H9 (cell line): ENCODE measurements around the gene WSB2. TPM values are rescaled to one million over a fixed set of nuclear protein-coding genes. Genes with fewer than 3 reads are reported as not detected.
A peak's percentile ranks its signal among the peaks of the same experiment; 100 is the strongest.

Experiments
- DNase-seq: peaks from one replicate; pipeline ENCODE4 v3.0.0-alpha.2; 2017
- H2AFZ ChIP-seq: one replicate; pipeline ENCODE4 v1.6.1; 2013; ENCODE audit warnings: mild to moderate bottlenecking, low read length, control low read depth, moderate library complexity
- H2AK5ac ChIP-seq: 2 replicates; pipeline ENCODE4 v1.6.1; 2013; ENCODE audit warnings: low read length, control low read depth, mixed read lengths; ENCODE audit not compliant: insufficient read length
- H2BK120ac ChIP-seq: one replicate; pipeline ENCODE4 v1.6.1; 2013; ENCODE audit warnings: low read depth, mild to moderate bottlenecking, low read length, control low read depth, inconsistent platforms; ENCODE audit not compliant: poor library complexity, severe bottlenecking
- H2BK12ac ChIP-seq: 2 replicates; pipeline ENCODE4 v1.6.1; 2013; ENCODE audit warnings: low read length, control low read depth, mixed read lengths, low read depth; ENCODE audit not compliant: insufficient read length
- H2BK15ac ChIP-seq: 2 replicates; pipeline ENCODE4 v1.6.1; 2013; ENCODE audit warnings: low read depth, low read length, control low read depth
- H2BK20ac ChIP-seq: one replicate; pipeline ENCODE4 v1.6.1; 2013; ENCODE audit warnings: low read depth, mild to moderate bottlenecking, low read length, control low read depth, inconsistent platforms; ENCODE audit not compliant: poor library complexity, severe bottlenecking
- H2BK5ac ChIP-seq: 2 replicates; pipeline ENCODE4 v1.6.1; 2013; ENCODE audit warnings: low read length, control low read depth, mixed read lengths; ENCODE audit not compliant: insufficient read length
- H3K14ac ChIP-seq: 2 replicates; pipeline ENCODE4 v1.6.1; 2013; ENCODE audit warnings: low read length, control low read depth; ENCODE audit not compliant: insufficient read depth
- H3K18ac ChIP-seq: 2 replicates; pipeline ENCODE4 v1.6.1; 2013; ENCODE audit warnings: low read depth, mild to moderate bottlenecking, mixed read lengths, low read length, control low read depth; ENCODE audit not compliant: insufficient read length
- H3K23ac ChIP-seq: 2 replicates; pipeline ENCODE4 v1.6.1; 2013; ENCODE audit warnings: low read length, control low read depth, mixed read lengths, low read depth; ENCODE audit not compliant: insufficient read length
- H3K23me2 ChIP-seq: 2 replicates; pipeline ENCODE4 v1.6.1; 2013; ENCODE audit warnings: low read depth, mild to moderate bottlenecking, mixed read lengths, low read length, control low read depth; ENCODE audit not compliant: insufficient read length, poor library complexity, severe bottlenecking
- H3K27ac ChIP-seq: 2 replicates; pipeline ENCODE4 v1.5.1; 2013; ENCODE audit warnings: low read length, control low read depth, mixed read lengths, low read depth; ENCODE audit not compliant: insufficient read length
- H3K27me3 ChIP-seq: 2 replicates; pipeline ENCODE4 v1.6.1; 2013; ENCODE audit warnings: low read length, control low read depth, inconsistent platforms; ENCODE audit not compliant: insufficient read depth
- H3K4ac ChIP-seq: 2 replicates; pipeline ENCODE4 v1.6.1; 2013; ENCODE audit warnings: low read depth, mild to moderate bottlenecking, control low read depth, inconsistent platforms, low read length, moderate library complexity
- H3K4me1 ChIP-seq: 2 replicates; pipeline ENCODE4 v1.6.1; 2013; ENCODE audit warnings: low read length, control low read depth, inconsistent platforms; ENCODE audit not compliant: insufficient read depth
- H3K4me2 ChIP-seq: 2 replicates; pipeline ENCODE4 v1.6.1; 2013; ENCODE audit warnings: low read length, control low read depth, mixed read lengths; ENCODE audit not compliant: insufficient read length, insufficient read depth
- H3K56ac ChIP-seq: 2 replicates; pipeline ENCODE4 v1.6.1; 2013; ENCODE audit warnings: low read depth, mild to moderate bottlenecking, mixed read lengths, low read length, control low read depth; ENCODE audit not compliant: insufficient read length
- H3K79me1 ChIP-seq: 2 replicates; pipeline ENCODE4 v1.6.1; 2013; ENCODE audit warnings: low read depth, mild to moderate bottlenecking, moderate library complexity, low read length, control low read depth, inconsistent platforms; ENCODE audit not compliant: insufficient read depth, poor library complexity, severe bottlenecking
- H3K79me2 ChIP-seq: 2 replicates; pipeline ENCODE4 v1.6.1; 2013; ENCODE audit warnings: low read length, control low read depth, inconsistent platforms; ENCODE audit not compliant: insufficient read depth
- H3K9ac ChIP-seq: 2 replicates; pipeline ENCODE4 v1.6.1; 2013; ENCODE audit warnings: low read length, control low read depth, mixed read lengths; ENCODE audit not compliant: insufficient read length; ENCODE audit errors: extremely low read depth
- H3K9me3 ChIP-seq: one replicate; pipeline ENCODE4 v1.6.1; 2013; ENCODE audit warnings: low read depth, low read length, inconsistent platforms; ENCODE audit not compliant: control insufficient read depth
- H3T11ph ChIP-seq: one replicate; pipeline ENCODE4 v1.6.1; 2013; ENCODE audit warnings: mild to moderate bottlenecking, low read length, control low read depth, inconsistent platforms
- H4K20me1 ChIP-seq: one replicate; pipeline ENCODE4 v1.6.1; 2013; ENCODE audit not compliant: control insufficient read depth, insufficient read length, insufficient read depth
- H4K5ac ChIP-seq: 2 replicates; pipeline ENCODE4 v1.6.1; 2013; ENCODE audit warnings: low read depth, mild to moderate bottlenecking, mixed read lengths, low read length, control low read depth; ENCODE audit not compliant: insufficient read length
- H4K8ac ChIP-seq: replicated peaks from 2 replicates; pipeline ENCODE4 v1.6.1; 2013; ENCODE audit warnings: low read length, control low read depth, mixed read lengths, low read depth; ENCODE audit not compliant: insufficient read length
- H4K91ac ChIP-seq: 2 replicates; pipeline ENCODE4 v1.6.1; 2013; ENCODE audit warnings: low read depth, mild to moderate bottlenecking, moderate library complexity, mixed read lengths, low read length, control low read depth; ENCODE audit not compliant: insufficient read length
- H3K27ac Mint-ChIP-seq, 3 experiments: 2 replicates in 2 of 3; 3 replicates in 1 of 3; pipeline ENCODE4 v1.8.0; 2020 to 2021; ENCODE audit warnings: mixed read lengths in 3 of 3, mild to moderate bottlenecking in 1 of 3, moderate library complexity in 1 of 3
- H3K27me3 Mint-ChIP-seq: 2 replicates; pipeline ENCODE4 v1.8.0; 2021; ENCODE audit warnings: low read depth, mild to moderate bottlenecking, moderate library complexity, mixed read lengths
- H3K36me3 Mint-ChIP-seq, 3 experiments: 2 replicates in 2 of 3; 3 replicates in 1 of 3; pipeline ENCODE4 v1.8.0; 2020 to 2021; ENCODE audit warnings: low read depth in 3 of 3, mixed read lengths in 3 of 3; ENCODE audit not compliant: insufficient read depth in 1 of 3
- H3K4me1 Mint-ChIP-seq, 2 experiments: 2 replicates each; pipeline ENCODE4 v1.8.0; 2020; ENCODE audit warnings: mixed read lengths in 2 of 2
- H3K4me3 Mint-ChIP-seq, 2 experiments: 2 replicates in 1 of 2; 3 replicates in 1 of 2; pipeline ENCODE4 v1.8.0; 2020 to 2021; ENCODE audit warnings: mild to moderate bottlenecking in 2 of 2, mixed read lengths in 2 of 2, moderate library complexity in 1 of 2
- H3K9me3 Mint-ChIP-seq, 2 experiments: 2 replicates in 1 of 2; 3 replicates in 1 of 2; pipeline ENCODE4 v1.8.0; 2020; ENCODE audit warnings: mild to moderate bottlenecking in 2 of 2, mixed read lengths in 2 of 2, moderate library complexity in 1 of 2
- WGBS: extraction: QIAGEN DNeasy Blood & Tissue Kit; methylation state at CpG from one replicate; pipeline ENCODE4 v1.1.7; 2013; ENCODE audit warnings: missing lambda C conversion rate, low lambda C conversion rate, mixed read lengths; ENCODE audit not compliant: insufficient read length; ENCODE audit errors: extremely low coverage; 5-methylcytosine and 5-hydroxymethylcytosine counted together
- total RNA-seq: library from RNA; stranded (reverse); gene quantifications from 2 replicates; pipeline ENCODE4 v1.2.1, GENCODE V29; 2021
- TF ChIP-seq, protein P1 (sequence below): fragments of 200-600 bp; sonication (generic); conservative IDR thresholded peaks from 3 replicates; pipeline ENCODE4 v1.8.0; 2021; ENCODE audit warnings: antibody characterized with exemption, mild to moderate bottlenecking

Gene WSB2
- total RNA-seq, 1 experiment from 2014 or later: 58.6 TPM

DNA sequence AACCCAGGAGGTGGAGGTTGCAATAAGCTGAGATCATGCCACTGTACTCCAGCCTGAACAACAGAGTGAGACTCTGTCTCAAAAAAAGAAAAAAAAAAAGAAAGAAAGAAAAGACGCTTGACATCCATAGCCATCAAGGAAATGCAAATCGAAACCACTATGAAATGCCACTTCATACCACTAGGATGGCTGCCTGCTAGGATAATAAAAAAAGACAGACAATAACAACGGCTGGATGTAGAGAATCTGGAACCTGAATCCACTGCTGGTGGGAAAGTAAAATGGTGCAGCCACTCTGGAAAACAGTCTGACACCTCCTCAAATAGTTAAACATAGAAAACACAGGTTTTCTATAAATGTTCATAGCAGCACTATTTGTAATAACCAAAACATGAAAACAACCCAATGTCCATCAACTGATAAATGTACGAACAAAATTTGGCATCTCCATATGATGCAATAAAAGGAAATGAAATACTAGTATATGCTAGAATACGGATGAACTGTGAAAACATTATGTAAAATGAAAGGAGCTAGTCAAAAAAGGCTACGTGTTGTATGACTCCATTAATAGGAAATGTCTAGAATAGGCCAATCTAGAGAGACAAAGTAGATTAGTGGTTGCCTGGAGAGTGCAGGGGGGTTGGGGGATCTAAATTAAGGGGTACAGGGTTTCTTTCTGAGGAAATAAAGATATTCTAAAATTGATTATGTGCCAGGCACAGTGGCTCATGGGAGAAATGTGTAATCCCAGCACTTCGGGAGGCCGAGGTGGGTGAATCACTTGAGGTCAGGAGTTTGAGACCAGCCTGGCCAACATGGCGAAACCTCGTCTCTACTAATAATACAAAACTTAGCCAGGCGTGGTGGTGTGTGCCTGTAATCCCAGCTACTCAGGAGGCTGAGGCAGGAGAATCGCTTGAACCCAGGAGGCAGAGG is 9.7 kb downstream of the WSB2 start:
- H4K5ac ChIP-seq: no peak overlapping the region
- H3K9ac ChIP-seq: no peak overlapping the region
- no peak overlapping the region for H2BK120ac ChIP-seq
- H3K14ac ChIP-seq: no peak overlapping the region
- H2BK15ac ChIP-seq: no peak overlapping the region
- no peaks in the 10 kb centered on the region for H3K27me3 ChIP-seq
- H3K23me2 ChIP-seq: no peaks in the 10 kb centered on the region
- H4K8ac ChIP-seq: no peak overlapping the region
- H3K4me2 ChIP-seq: no peak overlapping the region
- no peak overlapping the region for H2BK20ac ChIP-seq
- H3K23ac ChIP-seq: no peak overlapping the region
- no peak for DNase-seq
- H3K27ac Mint-ChIP-seq: no peak overlapping the region
- no peaks in the 10 kb centered on the region; the same call in 1 of the 2 replicates for H3K79me2 ChIP-seq
- no CpG with 5 or more reads among the region's 12 CpGs for WGBS
- peaks cover 20 to 57% (median 41%) of the 10 kb centered on the region in 3 experiments; a peak in 6 of 7 replicates for H3K36me3 Mint-ChIP-seq
- no peak overlapping the region for H3T11ph ChIP-seq
- no peak overlapping the region for H2BK5ac ChIP-seq
- no peaks in the 10 kb centered on the region for H4K20me1 ChIP-seq
- no peaks in the 10 kb centered on the region; the same call in 1 of the 2 replicates for H3K4me1 ChIP-seq
- no peaks in the 10 kb centered on the region for H3K9me3 Mint-ChIP-seq
- H3K18ac ChIP-seq: no peak overlapping the region
- no peak overlapping the region for H2AFZ ChIP-seq
- H2BK12ac ChIP-seq: no peak overlapping the region
- H3K4ac ChIP-seq: no peak overlapping the region
- H2AK5ac ChIP-seq: no peak overlapping the region
- peaks cover 15% of the 10 kb centered on the region for H3K79me1 ChIP-seq
- H3K9me3 ChIP-seq: no peaks in the 10 kb centered on the region
- H4K91ac ChIP-seq: no peak overlapping the region
- H3K56ac ChIP-seq: no peak overlapping the region
- peaks cover 13 to 15% of the 10 kb centered on the region in 2 experiments for H3K4me1 Mint-ChIP-seq
- H3K27me3 Mint-ChIP-seq: no peaks in the 10 kb centered on the region
- TF ChIP-seq, protein P1, sequence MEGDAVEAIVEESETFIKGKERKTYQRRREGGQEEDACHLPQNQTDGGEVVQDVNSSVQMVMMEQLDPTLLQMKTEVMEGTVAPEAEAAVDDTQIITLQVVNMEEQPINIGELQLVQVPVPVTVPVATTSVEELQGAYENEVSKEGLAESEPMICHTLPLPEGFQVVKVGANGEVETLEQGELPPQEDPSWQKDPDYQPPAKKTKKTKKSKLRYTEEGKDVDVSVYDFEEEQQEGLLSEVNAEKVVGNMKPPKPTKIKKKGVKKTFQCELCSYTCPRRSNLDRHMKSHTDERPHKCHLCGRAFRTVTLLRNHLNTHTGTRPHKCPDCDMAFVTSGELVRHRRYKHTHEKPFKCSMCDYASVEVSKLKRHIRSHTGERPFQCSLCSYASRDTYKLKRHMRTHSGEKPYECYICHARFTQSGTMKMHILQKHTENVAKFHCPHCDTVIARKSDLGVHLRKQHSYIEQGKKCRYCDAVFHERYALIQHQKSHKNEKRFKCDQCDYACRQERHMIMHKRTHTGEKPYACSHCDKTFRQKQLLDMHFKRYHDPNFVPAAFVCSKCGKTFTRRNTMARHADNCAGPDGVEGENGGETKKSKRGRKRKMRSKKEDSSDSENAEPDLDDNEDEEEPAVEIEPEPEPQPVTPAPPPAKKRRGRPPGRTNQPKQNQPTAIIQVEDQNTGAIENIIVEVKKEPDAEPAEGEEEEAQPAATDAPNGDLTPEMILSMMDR: 0 out of 3 replicates have a peak, but pooled peaks have one; percentile 15
- no peak overlapping the region for H3K27ac ChIP-seq
- H3K4me3 Mint-ChIP-seq: no peak overlapping the region
